ENCODE data around the gene PRAMEF12. TPM values are rescaled to one million over a fixed set of nuclear protein-coding genes. Genes with fewer than 3 reads are reported as not detected.

The PRAMEF12 gene
- polyA plus RNA-seq, 1 of the 3 experiments (the other 2 are of a cell fraction): not detected

- no peak for TF ChIP-seq USF1 (IDR thresholded peaks at IDR 0.05; ENCODE audit: borderline replicate concordance, low read depth)
These were observed 17.3 kb upstream of the PRAMEF12 start (continued) for GRCh38 chr1:12756273-12756672.

- ChIA-PET POLR2A (no interaction called here), CTCF (interaction anchor here (0.8 to 1.1 kb wide), 2 partner anchors 98 to 136 kb away, joined by 3 read pairs; no protein-coding TSS in a partner anchor)
- Histone ChIP-seq H3K4me1 (ENCODE audit: control insufficient read depth in 1 of 2, insufficient read depth in 2 of 2, low read depth in 1 of 2, low read length in 1 of 2) (no peaks in the 10 kb centered on the region), H3K4me3 (ENCODE audit: low read depth in 2 of 2, low read length in 1 of 2) (no peak overlapping the region), H2AFZ (ENCODE audit: low read depth) (no peak overlapping the region), H3K9me3 (no peaks in the 10 kb centered on the region), H3K36me3 (replicated peaks in 1 of 2; ENCODE audit: control insufficient read depth in 1 of 2, insufficient read depth in 2 of 2, low read length in 1 of 2) (no peaks in the 10 kb centered on the region), H3K9ac (no peak overlapping the region), H3K27me3 (ENCODE audit: insufficient read depth) (no peaks in the 10 kb centered on the region), H3K9me2 (no peaks in the 10 kb centered on the region), H3K79me2 (ENCODE audit: insufficient read depth) (no peaks in the 10 kb centered on the region), H3K4me2 (no peak overlapping the region), H4K20me1 (ENCODE audit: insufficient read depth) (no peaks in the 10 kb centered on the region), H3K27ac (ENCODE audit: low read depth in 2 of 2, low read length in 1 of 2) (no peak overlapping the region), H3F3A (replicated peaks; ENCODE audit: insufficient read depth) (no peaks in the 10 kb centered on the region)
- WGBS (ENCODE audit: low lambda C conversion rate): 15% methylated on average over 6 of the region's 6 CpGs
- no peak for TF ChIP-seq EP300 (IDR thresholded peaks at IDR 0.05; ENCODE audit: borderline replicate concordance in 1 of 2, low read depth in 1 of 2, low read length in 1 of 2)
- DNase-seq: no peak
These were observed 16.6 kb upstream of the PRAMEF12 start for GRCh38 chr1:12756768-12757413.

- no peaks in the 10 kb centered on the region for H3K79me2 ChIP-seq (ENCODE audit: insufficient read depth)
These were observed 15.7 kb upstream of the PRAMEF12 start for GRCh38 chr1:12757836-12758235.

GRCh38 chr1:12760256-12760795, 13.2 kb upstream of the PRAMEF12 start:
- Histone ChIP-seq H4K20me1 (ENCODE audit: insufficient read depth) (no peaks in the 10 kb centered on the region), H3K27me3 (ENCODE audit: insufficient read depth) (no peaks in the 10 kb centered on the region), H3K27ac (ENCODE audit: low read depth in 2 of 2, low read length in 1 of 2) (no peak overlapping the region), H2AFZ (ENCODE audit: low read depth) (no peak overlapping the region), H3K4me2 (no peak overlapping the region), H3F3A (replicated peaks; ENCODE audit: insufficient read depth) (no peaks in the 10 kb centered on the region), H3K79me2 (ENCODE audit: insufficient read depth) (no peaks in the 10 kb centered on the region), H3K9ac (no peak overlapping the region), H3K9me2 (no peaks in the 10 kb centered on the region), H3K9me3 (no peaks in the 10 kb centered on the region), H3K36me3 (replicated peaks in 1 of 2; ENCODE audit: control insufficient read depth in 1 of 2, insufficient read depth in 2 of 2, low read length in 1 of 2) (no peaks in the 10 kb centered on the region), H3K4me1 (ENCODE audit: control insufficient read depth in 1 of 2, insufficient read depth in 2 of 2, low read depth in 1 of 2, low read length in 1 of 2) (no peaks in the 10 kb centered on the region), H3K4me3 (ENCODE audit: low read depth in 2 of 2, low read length in 1 of 2) (no peak overlapping the region)
- WGBS (ENCODE audit: low lambda C conversion rate): 8% methylated on average over 6 of the region's 7 CpGs
- POLR2A ChIA-PET: no interaction called here
- TF ChIP-seq CTCF (IDR thresholded peaks at IDR 0.05): peak; percentile 37; the same call in 1 of the 2 replicates
- no peak for TF ChIP-seq USF2 (IDR thresholded peaks at IDR 0.05; ENCODE audit: borderline replicate concordance, low read depth, low read length)
- DNase-seq: peak; percentile 23
- CTCF ChIA-PET: interaction anchor here (1.2 kb wide), 1 partner anchor 11 kb away, joined by 5 read pairs; no protein-coding TSS in a partner anchor

More at GRCh38 chr1:12757836-12758235, 15.7 kb upstream of the PRAMEF12 start:
- no peaks in the 10 kb centered on the region for H3K36me3 ChIP-seq (replicated peaks in 1 of 2; ENCODE audit: control insufficient read depth in 1 of 2, insufficient read depth in 2 of 2, low read length in 1 of 2)
- WGBS (ENCODE audit: low lambda C conversion rate): 12% methylated on average over 6 of the region's 6 CpGs
- H3K9me3 ChIP-seq: no peaks in the 10 kb centered on the region
- H3K9ac ChIP-seq: no peak overlapping the region
- H3K4me1 ChIP-seq (ENCODE audit: control insufficient read depth in 1 of 2, insufficient read depth in 2 of 2, low read depth in 1 of 2, low read length in 1 of 2): no peaks in the 10 kb centered on the region
- DNase-seq: no peak
- H3K27ac ChIP-seq (ENCODE audit: low read depth in 2 of 2, low read length in 1 of 2): no peak overlapping the region
- H3K4me2 ChIP-seq: no peak overlapping the region
- H3K4me3 ChIP-seq (ENCODE audit: low read depth in 2 of 2, low read length in 1 of 2): no peak overlapping the region
- POLR2A ChIA-PET: no interaction called here
- H3F3A ChIP-seq (replicated peaks; ENCODE audit: insufficient read depth): no peaks in the 10 kb centered on the region
- no peaks in the 10 kb centered on the region for H3K9me2 ChIP-seq
- TF ChIP-seq SIN3A (IDR thresholded peaks at IDR 0.05; ENCODE audit: borderline replicate concordance, low read depth, low read length): no peak
- TF ChIP-seq YY1 (IDR thresholded peaks at IDR 0.05; ENCODE audit: low read depth): no peak
- TF ChIP-seq RCOR1 (IDR thresholded peaks at IDR 0.05; ENCODE audit: low read length): no peak
- no peak for TF ChIP-seq TCF12 (IDR thresholded peaks at IDR 0.05)
- no peak for TF ChIP-seq POLR2AphosphoS5 (IDR thresholded peaks at IDR 0.05; ENCODE audit: low read depth, low read length)
- TF ChIP-seq EZH2phosphoT487 (IDR thresholded peaks at IDR 0.05; ENCODE audit: borderline replicate concordance, low read depth): no peak
- H2AFZ ChIP-seq (ENCODE audit: low read depth): no peak overlapping the region
- no peaks in the 10 kb centered on the region for H4K20me1 ChIP-seq (ENCODE audit: insufficient read depth)
- H3K27me3 ChIP-seq (ENCODE audit: insufficient read depth): no peaks in the 10 kb centered on the region
- CTCF ChIA-PET: interaction anchor here (1.1 kb wide), 1 partner anchor 137 kb away, joined by 3 read pairs; no protein-coding TSS in a partner anchor

Data from SK-N-SH (cell line).